ENCODE results near the gene RSBN1. TPM values are rescaled to one million over a fixed set of nuclear protein-coding genes. Genes with fewer than 3 reads are reported as not detected.

Gene RSBN1
- total RNA-seq, 1 donor from 2014 or later = 9.1 TPM

DNA sequence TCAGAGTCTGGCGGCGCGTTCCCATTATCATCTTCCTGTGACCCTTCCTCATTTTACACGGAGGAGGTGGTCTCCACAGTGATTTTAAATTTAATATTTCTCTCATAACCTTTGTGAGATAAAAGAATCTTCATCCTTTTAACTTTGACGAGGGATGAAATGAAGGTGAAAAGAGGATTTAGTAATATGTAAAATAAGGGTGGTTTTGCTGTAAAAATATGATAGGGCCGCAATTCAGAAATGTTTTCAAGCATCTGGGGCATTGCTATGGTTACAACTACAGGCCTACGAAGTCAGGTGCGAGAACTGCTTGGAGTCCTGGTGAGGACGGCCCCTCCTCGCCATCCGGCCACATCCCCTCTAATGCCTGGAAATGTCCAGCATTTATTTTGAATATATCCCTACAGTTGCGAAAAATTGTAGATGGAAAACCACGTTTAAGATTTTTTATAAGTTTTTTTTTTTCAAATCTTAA, 422 bp upstream of the RSBN1 start:
- DNase-seq (ENCODE audit: low read depth, low spot score) = no peak

DNA sequence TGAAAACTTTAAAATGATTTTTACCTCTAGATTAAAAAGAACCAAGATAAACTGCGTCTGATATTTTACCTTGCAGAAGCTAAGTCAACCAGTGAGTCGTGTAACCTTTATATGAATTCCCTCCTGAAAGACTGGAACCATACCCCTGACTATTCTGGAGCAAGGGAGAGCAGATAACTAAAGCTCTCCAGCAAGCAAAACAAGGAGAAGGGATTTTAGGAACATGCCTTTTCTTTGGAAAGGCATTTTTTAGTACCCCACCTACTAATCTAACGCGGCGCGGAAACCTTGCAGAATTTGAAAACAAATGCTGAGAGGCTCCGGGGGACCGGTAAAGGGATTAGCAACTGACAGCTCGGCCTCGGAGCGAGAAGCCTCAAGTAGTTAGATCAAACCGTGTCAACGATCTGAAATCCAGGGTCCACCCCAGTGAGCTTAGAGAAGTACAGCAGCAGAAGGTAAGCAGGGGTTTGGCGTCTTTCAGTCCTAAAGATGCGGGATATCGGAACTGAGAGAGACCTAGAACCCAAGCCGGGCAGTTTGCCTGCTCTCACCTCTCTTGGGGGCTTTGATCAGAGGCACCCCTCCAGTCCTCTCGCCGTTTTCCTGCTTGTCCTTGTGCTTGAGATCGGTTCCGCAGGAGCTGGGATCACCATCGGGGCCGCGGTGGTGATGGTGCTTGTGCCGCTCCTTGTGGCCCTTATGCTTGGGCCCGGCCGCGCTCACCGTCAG, 954 bp downstream of the RSBN1 start:
- DNase-seq (ENCODE audit: low read depth, low spot score) = no peak

DNA sequence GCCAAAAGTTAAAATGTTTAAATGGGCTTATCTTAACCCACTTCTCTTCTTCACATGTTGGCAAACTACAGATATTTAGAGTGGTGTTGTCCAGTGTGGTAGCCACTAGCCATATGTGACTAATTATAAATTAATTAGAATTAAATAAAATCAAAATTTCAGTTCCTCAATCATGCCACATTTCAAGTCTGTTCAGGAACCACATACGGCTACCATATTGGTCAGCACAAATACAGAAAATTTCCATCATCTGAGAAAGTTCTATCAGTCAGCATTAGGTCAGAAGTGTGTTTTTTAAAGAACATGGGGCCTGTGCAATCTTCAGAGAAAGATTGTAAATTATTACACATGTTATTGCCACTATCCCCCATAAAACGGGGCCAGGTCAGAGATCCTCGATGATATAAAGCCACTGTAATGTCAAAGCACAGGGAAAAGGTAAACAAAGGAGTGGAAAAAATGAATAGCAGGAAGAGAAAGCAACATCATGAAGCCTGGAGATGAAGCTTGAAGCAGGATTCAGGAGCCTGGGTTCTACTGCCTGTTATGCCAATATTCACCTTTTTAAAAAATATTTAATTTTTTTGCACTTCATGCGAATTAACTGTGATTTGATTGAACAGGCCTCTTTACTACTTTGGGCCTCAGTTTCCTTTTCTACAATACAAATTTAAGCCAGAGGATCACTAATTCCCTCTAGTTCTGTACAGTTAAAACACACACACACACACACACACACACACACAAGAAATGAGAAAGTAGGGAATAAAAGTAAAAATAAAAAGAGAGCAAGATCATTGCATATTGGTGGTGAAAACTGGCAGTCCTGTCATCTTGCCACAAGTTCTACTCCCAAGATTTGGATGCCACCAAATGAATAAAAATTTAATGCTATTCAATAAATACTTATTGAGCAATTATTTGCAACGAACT, 2.3 kb downstream of the RSBN1 start:
- DNase-seq (ENCODE audit: low read depth, low spot score) = no peak

DNA sequence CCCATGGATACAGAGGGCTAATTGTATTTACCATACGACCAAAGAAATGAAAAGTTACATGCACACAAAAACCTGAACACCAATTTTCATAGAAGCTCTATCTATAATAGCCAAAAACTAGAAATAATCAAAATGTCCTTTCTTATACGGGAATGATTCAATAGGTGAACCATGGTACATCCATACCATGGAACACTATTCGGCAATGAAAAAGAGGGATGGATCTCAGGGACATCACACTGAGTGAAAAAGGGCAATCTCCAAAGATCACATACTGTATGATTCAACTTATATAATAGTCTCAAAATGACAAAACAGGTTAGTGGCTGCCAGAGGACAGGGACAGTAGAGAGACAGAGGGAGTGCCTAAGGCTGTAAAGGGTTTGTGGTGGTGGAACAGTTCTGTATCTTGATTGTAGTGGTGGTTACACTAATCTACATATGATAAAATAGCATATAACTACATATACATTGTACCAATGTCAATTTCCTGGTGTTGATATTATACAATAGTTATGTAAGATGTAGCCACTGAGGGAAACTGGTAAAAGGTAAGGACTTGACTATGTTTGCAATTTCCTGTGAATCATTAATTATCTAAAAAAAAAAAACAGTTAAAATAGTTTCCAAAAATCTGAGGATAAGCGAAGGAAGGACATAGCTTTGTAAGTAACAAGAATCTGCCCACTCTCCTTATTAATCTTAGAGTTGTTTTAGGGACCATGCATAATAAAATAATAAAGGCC, 3.7 kb downstream of the RSBN1 start:
- DNase-seq (ENCODE audit: low read depth, low spot score) = no peak

DNA sequence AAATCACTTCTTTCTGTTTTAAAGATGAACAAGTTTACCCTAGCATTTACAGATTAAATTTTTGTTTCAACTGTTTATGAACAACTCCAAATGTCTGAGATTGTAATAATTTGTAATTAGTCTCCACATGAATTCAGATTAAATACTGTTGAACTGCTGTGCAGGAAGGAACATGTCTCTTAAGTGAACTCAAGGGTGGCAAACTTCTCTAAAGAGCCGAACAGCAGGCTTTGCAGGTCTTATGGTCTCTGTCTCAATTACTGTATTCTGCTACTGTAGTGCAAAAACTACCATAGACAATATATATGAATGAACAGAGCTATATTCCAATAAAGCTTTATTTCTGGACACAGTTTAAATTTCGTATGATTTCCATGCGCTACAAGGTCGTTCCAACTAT, 6.6 kb downstream of the RSBN1 start:
- no peak for DNase-seq (ENCODE audit: low read depth, low spot score)

DNA sequence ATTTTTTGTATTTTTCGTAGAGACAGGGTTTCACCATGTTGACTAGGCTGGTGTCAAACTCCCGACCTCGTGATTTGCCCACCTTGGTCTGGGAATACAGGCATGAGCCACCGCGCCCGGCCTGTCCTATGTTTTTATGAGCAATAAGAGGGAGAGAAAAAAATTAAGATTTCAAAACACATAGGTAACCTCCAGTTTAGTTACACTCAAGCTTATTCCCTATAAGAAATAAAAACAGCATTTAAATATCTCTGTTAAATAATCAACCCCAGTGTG, 7.1 kb downstream of the RSBN1 start:
- DNase-seq (ENCODE audit: low read depth, low spot score) = no peak

DNA sequence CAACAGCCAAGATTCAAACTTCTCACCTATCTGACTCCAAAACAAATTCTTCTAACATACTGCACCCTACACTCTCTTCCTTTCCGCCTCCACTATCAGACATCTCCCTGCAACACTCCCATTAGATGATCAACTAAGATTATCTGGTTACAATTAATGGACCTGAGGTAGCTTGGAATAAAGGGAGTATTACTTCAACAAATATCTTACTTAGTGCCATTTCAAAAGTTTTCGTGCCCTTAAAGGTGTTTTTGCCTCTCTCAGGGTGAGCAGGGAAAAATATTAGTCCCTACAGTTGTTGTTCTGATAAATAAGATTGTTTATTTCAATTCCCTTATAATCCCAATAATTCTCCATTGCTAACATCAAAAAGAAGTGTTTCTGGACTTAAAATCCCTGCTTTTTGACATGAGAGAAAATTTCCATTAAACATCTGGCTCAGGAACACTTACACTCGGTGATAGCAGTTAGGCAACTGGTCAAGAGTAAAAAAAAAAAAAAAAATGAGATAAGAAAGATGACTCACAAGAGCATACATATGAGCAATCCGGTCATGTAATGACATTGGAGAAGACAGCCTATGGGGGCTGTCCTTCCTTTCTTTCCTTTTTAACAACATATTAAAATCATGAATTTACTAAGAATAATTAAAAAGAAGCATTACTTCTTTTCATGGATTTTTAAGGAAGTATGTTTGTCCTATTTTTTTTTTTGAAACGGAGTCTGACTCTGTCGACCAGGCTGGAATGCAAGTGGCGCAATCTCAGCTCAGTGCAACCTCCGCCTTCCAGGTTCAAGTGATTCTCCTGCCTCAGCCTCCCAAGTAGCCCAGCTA, 7.6 kb downstream of the RSBN1 start:
- no peak for DNase-seq (ENCODE audit: low read depth, low spot score)

DNA sequence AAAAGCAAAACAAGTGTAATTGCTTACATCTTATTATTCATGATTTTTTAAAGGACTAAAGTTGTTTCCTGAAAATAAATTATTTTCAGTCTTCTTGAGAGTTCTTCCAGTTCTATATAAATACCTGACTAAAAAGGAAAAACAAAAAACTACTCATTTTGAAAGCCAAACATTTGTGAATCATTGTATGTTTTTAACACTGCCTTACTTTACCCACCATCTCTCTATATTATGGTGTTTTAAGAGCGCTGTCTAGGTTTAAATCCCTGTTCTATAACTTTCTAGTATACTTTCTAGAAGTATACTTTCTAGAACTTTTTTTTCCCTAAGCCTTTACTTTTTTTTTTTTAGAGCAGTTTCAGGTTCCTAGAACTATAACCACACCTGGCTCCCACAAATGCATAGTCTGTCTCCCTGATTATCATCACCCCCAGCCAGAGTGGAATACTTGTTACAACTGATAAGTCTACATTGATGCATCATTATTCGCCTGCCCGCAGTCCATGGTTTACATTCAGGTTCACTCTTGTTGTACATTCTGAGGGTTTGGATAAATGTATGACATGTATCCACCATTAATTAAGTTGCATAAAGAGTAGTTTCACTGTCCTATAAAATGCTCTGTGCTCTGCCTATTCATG, 9.8 kb downstream of the RSBN1 start:
- DNase-seq (ENCODE audit: low read depth, low spot score) = no peak

DNA sequence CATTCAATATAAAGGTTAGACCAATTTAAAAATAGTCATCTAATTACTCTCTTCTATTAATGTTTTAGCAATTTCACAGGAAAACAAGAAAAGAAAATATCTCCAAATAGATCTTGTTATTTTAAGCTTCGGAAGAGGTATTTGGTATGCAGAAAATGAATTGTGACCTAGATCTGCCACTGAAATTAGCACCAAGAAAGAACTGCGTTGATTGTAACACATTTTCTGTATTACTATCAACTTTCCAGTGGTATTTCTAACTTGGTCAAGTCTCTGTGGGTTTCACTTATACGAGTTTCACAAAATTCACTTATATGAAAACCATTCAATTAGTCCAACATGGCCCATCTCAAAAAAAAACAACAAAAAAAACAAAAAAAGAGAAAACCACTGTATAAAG, 11.8 kb downstream of the RSBN1 start:
- no peak for DNase-seq (ENCODE audit: low read depth, low spot score)

DNA sequence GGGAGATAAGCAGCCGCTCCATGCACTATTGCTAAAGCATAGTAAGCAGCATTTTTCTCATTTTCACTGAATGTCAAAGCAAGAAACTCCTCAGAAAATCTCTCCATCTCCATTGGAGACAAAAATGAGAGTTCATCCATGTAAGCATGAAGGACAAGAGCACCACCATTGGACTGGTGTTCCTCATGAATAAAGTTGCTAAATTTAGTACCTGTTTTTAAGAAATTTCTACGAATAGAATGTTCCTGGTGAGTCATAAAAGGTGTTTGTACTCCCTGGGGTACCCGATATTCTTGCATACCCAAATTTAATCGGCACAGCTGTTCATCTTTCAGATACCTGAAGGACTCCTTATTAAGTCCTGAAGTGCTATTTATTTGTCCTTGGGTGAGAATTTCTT, 14.8 kb downstream of the RSBN1 start:
- no peak for DNase-seq (ENCODE audit: low read depth, low spot score)

DNA sequence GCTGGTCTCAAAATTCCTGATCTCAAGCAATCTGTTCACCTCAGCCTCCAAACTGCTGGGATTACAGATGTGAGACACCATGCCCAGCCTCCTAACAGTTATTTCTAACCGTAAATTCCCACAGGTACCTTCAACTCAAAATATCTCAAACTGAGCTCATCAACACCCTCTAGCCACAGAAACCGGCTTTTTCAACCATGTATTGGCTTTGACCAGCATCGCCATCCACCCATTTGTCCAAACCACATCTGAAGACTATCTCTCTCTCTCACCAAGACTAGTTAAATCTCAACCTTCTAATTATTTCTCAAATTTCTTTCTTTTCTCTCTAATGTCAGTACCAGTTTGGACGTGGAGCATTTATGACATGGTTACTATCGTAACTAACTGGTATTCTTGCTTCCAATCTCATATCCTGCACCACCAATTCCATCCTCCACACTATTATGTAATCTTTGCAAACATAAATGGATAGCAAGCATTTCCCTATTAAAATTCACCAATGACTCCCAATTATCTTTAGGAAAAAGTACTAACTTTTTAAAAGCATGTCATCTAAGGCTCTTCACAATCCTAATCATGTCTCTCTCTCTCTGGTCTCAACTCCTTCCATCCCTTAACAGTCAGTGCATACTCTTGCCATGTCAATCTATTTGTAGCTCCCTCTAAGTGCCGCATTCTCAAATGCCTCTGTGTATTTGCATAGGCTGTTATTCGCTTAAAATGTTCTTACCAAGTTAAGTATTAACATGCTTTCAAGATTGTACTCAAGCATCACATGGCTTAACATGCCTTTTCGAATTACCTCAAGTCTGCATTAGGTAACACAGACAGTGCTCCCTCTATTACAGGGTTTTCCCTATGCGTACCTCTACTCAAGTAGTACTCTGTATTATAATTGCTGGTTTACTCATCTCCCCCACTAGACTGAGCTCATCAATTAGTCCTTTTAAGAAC, 18.1 kb downstream of the RSBN1 start:
- no peak for DNase-seq (ENCODE audit: low read depth, low spot score)

DNA sequence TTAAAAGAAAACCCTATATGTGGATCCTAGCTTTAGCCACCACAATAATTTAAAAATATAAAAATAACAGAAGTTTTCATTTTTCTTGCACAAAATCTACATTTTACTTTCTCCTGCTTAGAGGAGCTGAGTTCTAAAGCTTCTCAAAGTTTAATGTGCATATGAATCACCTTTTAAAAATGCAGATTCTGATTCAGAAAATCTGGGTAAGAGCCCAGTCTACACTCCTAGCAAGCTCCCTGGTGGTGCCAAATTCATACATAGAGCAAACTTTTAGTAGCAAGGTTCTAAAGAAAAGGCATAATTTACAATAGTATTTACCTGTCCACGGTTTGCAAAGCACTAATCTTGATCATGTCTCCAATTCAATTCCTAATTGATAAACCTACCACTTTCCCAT, 19.3 kb downstream of the RSBN1 start:
- DNase-seq (ENCODE audit: low read depth, low spot score) = no peak

DNA sequence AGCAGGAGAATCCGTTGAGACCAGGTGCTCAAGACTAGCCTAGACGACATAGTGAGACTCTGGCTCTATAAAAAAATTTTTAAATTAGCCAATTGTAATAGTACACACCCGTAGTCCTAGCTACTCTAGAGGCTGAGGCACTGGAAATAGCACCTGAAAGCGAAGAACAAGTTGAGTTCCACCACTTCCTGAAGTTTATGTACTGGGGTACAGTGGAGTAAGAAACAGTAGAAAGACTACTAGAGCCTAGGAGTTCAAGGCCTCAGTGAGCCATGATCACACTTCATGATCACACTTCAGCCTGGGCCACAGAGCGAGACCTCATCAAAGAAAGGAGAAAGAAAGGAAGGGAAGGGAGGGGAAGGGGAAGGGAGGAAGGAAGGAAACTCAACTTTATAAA, 19.8 kb downstream of the RSBN1 start:
- no peak for DNase-seq (ENCODE audit: low read depth, low spot score)

DNA sequence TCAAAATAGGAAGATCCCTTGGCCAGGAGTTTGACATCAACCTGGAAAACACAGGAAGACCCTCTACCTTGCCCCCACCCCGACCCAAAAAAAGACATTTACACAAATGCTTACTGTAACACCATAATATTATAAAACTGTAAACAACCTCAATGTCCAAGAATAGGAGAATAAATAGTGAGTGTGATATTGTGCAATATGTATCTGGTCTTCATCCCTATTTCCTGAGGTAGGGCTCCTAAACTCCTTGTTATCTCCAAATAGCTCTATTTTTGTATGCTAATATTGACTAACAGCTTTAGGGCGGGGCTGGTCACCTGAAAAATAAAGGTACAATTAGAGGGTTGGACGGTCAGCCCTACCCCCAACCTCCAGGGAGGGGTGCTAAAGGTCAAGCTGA, 23.5 kb downstream of the RSBN1 start:
- DNase-seq (ENCODE audit: low read depth, low spot score) = no peak

DNA sequence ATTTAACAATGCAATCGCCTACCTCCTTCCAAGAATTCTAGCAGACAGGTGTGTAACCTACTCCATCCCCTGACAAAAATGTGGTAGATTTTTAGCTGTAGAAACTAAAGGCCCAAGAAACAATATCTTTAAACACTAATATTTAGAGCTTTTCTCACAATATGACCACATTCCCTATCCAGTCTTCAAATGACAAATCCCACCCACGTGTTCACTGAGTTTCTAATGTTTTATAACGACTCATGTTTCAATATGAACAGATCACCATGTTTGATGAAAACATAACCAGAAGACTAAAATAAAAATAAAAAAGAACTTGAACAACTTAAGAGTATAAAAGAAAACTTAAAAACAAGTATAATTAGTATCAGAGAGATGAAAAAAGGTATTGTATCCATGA, 24.6 kb downstream of the RSBN1 start:
- no peak for DNase-seq (ENCODE audit: low read depth, low spot score)

DNA sequence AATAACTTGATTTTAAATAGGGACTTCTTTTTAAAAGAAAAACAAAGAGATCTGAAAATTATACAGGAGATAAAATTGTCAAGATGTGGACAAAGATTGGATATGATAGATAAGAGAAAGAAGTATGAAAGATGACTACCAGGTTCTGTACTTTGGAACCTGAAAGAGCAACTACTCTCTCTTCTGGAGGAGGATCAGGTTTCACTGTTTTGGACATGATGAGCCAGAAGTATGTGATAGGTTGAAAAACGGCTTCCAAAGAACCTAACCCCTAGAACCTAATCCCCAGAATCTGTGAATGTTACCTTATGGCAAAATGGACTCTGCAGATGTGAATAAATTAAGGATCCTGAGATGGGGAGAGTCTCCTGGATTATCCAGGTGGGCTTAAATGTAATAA, 26.2 kb downstream of the RSBN1 start:
- no peak for DNase-seq (ENCODE audit: low read depth, low spot score)

DNA sequence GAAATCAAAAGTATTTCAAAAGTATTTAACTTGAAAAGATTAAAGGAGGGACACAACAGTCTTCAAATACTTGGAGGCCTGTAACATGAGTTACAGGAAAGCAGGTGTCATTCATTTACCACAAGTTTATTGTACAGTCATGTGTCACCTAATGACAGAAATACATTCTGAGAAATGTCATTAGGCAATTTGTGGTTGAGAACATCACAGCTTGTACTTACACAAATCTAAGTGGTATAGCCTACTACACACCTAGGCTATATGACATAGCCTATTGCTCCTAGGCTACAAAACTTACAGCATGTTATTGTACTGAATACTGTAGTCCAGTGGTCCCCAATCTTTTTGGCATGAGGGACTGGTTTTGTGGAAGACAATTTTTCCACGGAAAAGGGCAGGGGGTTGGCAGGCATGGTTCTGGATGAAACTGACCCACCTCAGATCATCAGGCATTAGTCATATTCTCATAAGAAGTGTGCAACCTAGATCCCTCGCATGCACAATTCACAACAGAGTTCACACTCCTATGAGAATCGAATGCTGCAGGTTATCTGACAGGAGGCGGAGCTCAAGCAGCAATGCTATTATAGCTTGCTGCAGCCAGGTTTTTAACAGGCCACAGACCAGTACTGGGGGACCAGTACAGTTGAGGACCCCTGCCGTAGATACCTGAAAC, 28.0 kb downstream of the RSBN1 start:
- DNase-seq (ENCODE audit: low read depth, low spot score) = no peak

DNA sequence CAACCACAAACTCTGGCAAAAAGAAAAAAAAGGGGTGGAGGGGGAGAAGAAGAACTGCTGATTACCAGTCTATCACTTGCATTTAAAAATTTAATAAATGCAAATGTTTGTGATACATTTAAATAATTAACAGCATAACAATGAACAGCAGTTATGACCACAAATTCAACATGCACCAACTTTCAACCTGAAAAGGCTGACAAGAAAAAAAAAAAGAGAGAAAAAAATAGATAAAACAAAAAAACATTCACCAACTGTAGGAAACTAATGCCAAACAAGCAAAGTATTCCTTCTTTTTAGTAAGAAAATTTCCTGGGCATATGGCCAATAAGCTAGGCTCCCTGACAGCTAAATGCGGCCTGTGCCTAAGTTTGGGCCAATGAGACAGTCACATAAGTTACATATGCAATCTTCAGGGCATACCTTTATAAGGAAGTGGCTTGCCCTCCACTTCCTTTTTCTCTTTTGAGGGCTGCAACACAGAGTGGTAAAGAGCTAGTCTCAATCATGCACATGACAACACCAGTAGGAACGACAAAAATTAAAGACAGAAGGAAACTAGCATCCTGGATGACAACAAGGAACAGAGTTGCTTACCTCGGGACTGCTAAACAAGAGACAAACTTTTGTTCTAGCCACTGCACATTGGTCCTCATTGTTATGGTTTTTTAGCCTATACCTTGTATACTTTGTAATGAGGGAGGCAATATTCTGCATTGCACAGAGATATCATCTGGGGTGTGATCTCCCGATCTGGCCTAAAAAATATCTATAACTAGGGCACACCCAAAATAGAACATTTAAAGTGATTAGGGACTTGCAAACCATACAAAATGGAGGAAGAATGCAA, 28.8 kb downstream of the RSBN1 start:
- DNase-seq (ENCODE audit: low read depth, low spot score) = no peak
